ENCODE data around the gene STXBP5.

STXBP5 gene

DNA sequence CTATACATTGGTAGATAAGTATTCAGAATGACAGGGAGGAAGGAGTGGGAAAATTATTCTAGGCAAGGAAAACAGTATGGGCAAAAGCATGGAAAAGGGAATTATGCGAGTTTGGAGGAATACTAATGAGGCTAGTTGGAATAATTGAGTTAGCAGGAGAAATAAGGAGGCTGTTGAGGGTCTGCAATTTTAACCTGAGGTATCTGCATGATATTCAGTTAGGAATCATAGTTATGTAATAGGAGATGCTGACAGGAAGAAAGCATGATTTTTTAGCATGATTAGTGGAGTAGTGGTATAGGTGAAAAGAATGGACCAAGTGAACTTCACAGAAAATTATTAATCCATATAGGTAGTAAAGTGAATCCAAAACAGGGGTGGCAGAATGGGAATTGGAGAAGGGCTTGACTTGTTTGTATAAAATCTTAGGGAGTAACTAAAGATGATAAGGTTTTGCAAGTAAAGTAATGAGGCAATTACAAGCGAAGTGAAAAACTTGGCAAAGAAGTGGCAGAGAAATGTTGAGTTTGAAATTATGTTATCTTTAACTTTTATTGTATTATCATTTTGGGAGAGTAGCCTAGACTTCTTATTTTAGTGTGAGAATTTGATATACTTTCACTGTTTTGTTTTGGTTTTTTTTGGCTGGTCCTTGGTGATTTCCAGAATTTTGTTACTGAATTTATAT is 5.7 kb downstream of the STXBP5 start:
- H3K4me3 ChIP-seq (ENCODE audit: low read length), result no peak overlapping the region
- no peak for TF ChIP-seq ZNF274 (IDR thresholded peaks at IDR 0.05; ENCODE audit: low read depth, low read length)

DNA sequence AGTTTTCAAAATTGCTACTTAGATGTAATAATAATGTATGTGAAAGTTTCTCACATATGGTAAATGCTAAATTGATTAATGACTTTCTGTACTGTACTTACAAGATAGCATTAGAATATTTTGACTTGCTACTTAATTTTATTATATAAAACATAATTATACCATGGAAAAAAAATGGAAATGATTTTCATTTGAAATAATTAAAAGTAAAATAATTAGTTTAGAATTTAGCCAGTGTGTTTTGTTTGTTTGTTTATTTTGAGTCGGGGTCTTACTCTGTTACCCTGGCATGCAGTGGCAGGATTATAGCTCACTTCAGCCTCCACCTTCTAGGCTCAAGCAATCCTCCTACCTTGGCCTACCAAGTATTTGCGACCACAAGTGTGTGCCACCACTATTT is 7.1 kb downstream of the STXBP5 start:
- TF ChIP-seq ZNF274 (IDR thresholded peaks at IDR 0.05; ENCODE audit: low read depth, low read length), result no peak
- H3K4me3 ChIP-seq (ENCODE audit: low read length), result no peak overlapping the region

DNA sequence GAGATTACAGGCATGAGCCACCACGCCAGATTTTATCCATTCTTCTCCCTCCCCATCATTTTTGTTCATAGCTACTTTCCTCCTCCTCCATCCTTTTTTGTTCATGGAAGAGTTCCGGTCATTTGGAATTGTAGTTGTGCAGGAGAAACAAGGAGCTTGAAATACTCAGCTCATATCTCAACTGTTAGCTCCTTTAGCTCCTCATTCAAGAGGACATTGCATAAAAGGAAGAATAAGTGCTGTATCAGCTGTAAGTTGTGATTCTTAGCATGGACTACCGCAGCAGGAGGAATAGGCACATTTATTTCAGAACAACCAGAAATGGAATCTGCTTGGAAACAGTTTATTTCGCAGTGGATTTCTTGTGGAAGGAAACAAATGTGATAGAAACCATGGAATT is 7.6 kb downstream of the STXBP5 start:
- no peak for TF ChIP-seq ZNF274 (IDR thresholded peaks at IDR 0.05; ENCODE audit: low read depth, low read length)
- no peak overlapping the region for H3K4me3 ChIP-seq (ENCODE audit: low read length)

DNA sequence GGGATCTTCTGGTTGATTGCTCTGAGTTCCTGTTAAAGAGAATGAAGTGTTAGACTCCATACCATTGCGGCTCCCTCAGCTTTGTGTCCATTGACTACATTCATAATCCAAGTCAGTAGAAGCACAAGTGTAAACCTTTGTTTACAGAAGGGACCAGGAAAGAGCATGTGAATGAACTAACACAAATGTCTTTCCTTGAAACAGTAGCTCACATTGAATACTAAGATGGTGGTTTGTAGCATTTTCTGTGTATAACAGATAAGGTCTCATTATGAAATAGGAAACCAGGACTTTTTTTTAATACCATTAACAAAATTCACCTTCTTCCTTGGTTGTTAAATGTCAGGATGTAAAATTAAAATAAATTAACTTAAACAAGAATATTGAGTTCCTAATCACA is 8.4 kb downstream of the STXBP5 start:
- no peak for TF ChIP-seq ZNF274 (IDR thresholded peaks at IDR 0.05; ENCODE audit: low read depth, low read length)

DNA sequence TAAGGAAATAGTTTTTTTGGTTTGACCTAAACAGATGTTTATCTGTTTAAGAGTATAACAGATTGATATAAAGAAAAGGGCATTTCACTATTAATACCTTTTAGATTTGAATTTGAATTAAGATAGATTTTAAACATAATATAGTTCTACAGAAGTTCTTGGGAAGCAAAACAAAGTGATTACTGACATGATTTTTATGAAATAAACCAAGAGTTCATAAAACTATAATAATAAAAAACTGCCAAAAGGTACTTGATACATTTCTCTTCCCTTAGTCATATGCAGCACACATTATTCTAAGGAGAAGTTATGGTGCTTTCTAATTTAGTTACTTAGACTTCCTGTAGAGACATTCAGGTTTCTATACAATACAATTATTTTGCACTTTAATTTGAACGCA is 9.6 kb downstream of the STXBP5 start:
- no peak overlapping the region for H3K4me3 ChIP-seq (ENCODE audit: low read length)
- TF ChIP-seq ZNF274 (IDR thresholded peaks at IDR 0.05; ENCODE audit: low read depth, low read length), result no peak

More for the DNA sequence above, 8.4 kb downstream of the STXBP5 start:
- H3K4me3 ChIP-seq (ENCODE audit: low read length), result no peak overlapping the region

DNA sequence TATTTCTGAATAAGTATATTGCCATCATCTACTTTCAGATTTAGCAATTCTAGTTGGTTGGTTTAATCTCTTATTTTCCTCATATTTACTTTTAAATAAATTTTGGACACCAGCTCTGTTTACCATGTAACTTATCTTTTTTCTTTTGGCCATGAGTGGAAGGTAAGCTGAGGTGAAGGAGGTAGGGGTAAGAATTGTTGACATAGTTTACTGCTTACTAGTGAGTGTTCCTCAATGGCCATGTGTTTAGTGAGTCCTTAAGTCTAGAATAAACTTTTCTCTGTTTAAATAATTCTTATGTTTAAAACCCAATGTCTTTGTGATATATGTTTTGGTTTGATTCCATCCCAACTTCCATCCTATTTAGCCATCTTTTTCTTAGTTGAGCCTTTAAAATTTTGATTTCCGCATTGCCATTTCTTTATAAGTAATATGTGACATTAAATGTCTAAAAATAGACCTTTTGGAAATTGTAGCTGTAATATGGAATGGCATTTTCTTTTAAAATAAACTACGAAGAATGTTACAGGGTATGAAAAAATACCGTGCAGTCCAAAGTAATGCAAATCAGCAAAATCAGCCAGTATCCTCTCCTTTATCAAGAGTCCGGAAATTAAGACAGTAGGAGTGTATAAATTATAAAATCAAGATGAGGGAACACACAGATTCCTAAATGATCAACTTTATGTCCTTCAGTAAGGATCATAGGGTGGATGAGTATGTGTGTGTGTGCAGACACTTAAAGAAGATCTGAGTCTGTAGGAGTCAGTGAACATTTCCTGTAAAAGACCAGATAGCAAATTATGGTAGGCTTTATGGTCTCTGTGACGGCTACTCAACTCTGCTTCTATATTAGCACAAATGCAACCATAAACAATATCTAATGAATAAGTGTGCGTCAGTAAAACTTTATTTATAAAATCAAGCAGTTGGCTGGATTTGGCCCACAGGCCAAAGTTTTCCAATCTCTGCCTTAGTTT is 10.3 kb downstream of the STXBP5 start:
- no peak overlapping the region for H3K4me3 ChIP-seq (ENCODE audit: low read length)
- TF ChIP-seq ZNF274 (IDR thresholded peaks at IDR 0.05; ENCODE audit: low read depth, low read length), result no peak

DNA sequence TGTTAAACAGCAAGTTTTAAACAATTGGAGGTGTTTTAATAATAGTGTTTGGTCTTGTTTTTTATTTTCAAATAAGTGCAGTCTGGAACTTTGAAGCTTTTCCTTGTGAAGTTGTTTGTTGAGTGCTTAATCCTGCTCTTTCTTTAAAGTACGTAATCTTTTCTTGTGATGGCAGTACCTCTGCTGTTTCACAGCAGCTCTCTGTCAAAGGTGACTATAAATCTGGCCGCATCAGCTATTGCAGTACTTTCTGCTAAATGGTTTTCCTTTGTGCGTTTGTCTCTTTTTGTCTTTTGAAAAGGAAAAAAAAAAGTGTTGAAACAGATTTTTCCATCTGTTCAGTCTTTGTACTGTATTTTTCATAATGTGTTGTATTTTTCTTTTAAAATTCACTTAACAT is 12.7 kb downstream of the STXBP5 start:
- no peak for TF ChIP-seq ZNF274 (IDR thresholded peaks at IDR 0.05; ENCODE audit: low read depth, low read length)
- no peak overlapping the region for H3K4me3 ChIP-seq (ENCODE audit: low read length)

DNA sequence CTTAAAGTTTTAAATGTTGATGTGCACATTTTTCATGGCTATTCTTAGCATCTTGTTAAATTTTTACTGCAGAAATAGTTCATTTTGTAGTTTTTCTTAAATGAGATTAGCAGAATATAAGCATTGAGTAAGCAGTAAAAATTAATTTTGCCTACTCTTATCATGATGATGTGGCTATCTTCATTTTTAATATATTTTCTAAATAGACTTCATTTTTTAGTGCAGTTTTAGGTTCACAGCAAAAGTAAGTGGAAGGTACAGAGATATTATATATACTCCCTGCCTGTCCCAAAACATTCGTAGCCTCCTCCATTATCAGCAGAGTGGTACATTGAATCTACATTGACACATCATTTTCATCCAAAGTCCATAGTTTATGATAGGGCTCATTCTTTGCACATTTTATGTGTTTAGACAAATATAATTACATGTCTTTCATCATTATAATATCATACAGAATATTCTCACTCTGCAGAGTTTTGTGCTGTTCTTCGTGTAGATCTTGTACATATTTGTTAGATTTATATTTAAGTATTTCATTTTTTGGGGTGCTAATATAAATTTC is 13.7 kb downstream of the STXBP5 start:
- TF ChIP-seq ZNF274 (IDR thresholded peaks at IDR 0.05; ENCODE audit: low read depth, low read length), result no peak
- no peak overlapping the region for H3K4me3 ChIP-seq (ENCODE audit: low read length)

DNA sequence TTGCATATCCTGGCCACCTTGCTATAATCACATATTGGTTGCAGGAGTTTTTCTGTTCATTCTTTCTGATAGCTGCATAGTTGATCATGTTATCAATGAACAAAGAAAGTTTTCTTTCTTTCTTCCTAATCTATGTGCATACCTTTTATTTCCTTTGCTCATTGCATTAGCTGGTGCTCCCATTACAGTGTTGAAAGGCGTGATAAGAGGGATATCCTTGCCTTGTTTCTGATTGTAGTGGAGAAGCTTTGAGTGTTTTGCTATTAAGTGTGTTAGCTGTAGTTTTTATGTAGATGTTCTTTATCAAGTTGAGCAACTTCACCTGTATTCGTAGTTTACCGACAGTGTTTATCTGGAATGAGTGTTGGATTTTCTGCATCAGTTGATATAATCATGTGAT is 14.6 kb downstream of the STXBP5 start:
- no peak for TF ChIP-seq ZNF274 (IDR thresholded peaks at IDR 0.05; ENCODE audit: low read depth, low read length)
- H3K4me3 ChIP-seq (ENCODE audit: low read length), result no peak overlapping the region

DNA sequence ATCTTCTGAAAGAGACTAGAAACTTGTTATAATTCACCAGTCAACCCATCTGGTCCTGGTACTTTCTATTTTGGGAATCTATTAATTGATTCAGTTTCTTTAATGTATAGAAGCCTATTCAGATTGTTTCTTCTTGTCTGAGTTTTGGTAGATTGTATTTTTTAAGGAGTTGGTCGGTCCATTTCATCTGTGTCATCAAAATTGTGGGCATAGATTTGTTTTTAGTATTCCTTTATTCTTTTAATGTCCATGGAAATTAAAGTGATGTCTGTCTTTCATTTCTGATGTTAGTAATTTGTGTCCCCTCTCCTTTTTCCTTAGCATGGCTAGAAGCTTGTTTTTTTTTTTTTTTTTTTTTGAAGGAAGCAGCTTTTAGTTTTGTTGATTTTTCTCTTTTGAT is 15.2 kb downstream of the STXBP5 start:
- no peak overlapping the region for H3K4me3 ChIP-seq (ENCODE audit: low read length)
- TF ChIP-seq ZNF274 (IDR thresholded peaks at IDR 0.05; ENCODE audit: low read depth, low read length), result no peak

DNA sequence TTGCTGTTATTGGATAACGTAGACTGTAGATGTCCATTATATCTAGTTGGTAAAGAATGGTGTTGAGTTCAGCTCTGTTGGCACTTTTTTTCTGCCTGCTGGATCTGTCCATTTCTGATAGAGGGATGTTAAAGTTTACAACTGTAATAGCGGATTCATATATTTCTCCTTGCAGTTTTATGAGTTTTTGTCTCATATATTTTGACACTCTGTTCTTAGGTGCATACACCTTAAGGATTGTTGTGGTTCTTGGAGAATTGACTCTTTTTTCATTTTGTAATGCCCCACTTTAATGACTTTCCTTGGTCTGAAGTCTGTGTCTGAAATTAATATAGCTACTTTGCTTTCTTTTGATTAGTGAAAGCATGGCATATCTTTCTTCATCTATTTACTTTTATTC is 16.1 kb downstream of the STXBP5 start:
- TF ChIP-seq ZNF274 (IDR thresholded peaks at IDR 0.05; ENCODE audit: low read depth, low read length), result no peak
- no peak overlapping the region for H3K4me3 ChIP-seq (ENCODE audit: low read length)

DNA sequence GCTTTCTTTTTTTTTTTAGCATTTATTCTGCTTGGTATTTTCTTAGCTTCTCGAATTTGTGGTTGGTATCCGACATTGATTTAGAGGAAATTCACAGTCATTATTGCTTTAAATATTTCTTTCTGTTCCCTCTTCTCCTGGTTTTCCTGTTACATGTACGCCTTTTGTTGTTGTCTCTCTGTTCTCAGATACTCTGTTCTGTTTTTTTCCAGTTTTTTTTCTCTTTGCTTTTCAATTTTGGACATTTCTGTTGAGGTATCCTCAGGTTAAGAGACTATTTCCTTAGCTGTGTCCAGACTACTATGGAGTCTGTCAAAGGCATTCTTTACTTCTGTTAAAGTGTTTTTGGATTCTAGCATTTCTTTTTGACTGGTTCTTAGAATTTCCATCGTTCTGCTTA is 17.5 kb downstream of the STXBP5 start:
- no peak overlapping the region for H3K4me3 ChIP-seq (ENCODE audit: low read length)
- TF ChIP-seq ZNF274 (IDR thresholded peaks at IDR 0.05; ENCODE audit: low read depth, low read length), result no peak

DNA sequence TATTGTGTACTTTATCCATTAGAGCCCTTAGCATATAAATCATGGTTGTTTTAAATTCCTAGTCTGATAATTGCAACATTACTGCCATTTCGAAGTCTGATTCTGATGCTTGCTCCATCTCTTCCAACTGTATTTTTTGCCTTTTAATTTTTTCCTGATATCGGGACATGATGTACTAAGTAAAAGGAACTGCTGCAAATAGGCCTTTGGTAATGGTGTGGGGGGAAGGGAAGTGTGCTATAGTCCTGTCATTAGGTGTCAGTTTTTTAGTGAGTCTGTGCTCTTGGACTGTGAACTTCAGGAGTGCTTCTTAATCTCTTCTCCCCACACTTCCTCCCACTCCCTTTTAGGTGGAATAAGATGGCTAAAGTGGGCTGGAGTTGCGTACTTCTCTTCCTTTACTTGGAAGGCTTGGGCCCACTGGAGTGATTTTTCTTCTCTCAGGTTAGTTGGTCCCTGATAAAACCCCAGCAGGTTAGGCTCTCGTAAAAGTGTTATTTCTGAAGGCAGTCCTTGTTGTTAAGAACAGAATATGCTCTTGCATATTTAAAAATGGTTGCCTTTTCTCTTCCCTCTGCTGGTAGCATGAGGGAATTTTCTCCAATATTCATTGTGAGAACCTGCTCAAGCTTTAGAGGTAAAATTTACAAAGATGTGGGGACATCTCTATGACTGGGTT is 18.1 kb downstream of the STXBP5 start:
- no peak for TF ChIP-seq ZNF274 (IDR thresholded peaks at IDR 0.05; ENCODE audit: low read depth, low read length)
- no peak overlapping the region for H3K4me3 ChIP-seq (ENCODE audit: low read length)

DNA sequence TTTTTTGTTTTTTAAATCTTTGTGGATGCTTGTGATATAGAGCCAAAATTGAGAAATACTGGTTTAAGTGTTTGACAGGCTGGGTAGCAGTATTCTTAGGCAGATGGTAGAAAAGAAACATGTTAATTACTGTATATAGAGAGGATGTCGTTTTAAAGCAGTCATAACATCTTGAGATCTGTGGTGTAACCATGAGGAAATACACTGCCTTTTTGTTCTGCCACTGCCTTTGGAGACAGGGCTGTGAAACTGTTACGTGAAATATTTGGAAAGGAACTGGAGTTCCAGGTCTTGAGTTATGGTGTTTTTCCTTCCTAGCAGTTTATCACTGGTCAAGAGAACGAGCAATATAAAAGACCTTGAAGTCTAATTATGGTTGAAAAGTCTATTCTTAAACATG is 19.5 kb downstream of the STXBP5 start:
- TF ChIP-seq ZNF274 (IDR thresholded peaks at IDR 0.05; ENCODE audit: low read depth, low read length), result no peak
- H3K4me3 ChIP-seq (ENCODE audit: low read length), result no peak overlapping the region
